Measurements from ENCODE around the gene DIS3L2. TPM values are rescaled to one million over a fixed set of nuclear protein-coding genes. Genes with fewer than 3 reads are reported as not detected.
A peak's percentile ranks its signal among the peaks of the same experiment; 100 is the strongest.

DIS3L2 gene
- total RNA-seq, 1 donor from 2014 or later = 34.7 TPM

DNA sequence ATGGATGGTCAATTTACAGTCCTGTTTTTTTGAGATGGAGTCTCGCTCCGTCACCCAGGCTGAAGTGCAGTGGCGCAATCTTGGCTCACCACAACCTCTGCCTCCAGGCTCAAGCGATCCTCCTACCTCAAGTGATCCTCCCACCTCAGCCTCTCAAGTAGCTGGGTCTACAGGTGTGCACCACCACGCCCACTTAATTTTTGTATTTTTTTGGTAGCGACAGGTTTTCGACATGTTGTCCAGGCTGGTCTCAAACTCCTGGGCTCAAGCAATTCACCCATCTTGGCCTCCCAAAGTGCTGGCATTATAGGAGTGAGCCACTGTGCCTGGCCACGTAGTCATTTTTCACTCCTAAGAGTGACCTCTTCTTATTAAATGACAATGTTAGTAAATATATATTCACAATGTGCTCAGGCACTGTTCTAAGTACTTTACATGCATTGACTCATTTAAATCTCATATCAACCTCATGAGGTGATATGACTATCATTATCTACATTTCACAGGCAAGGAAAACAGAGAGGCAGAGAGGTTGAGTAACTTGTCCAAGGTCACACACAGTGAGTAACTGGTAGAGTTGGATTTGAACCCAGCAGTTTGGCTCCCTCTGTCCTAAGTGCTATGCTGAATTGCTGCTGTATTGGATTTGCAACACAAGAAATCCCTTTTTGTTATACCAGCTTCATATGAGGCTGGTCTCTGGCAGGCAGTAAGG, 5.6 kb upstream of the DIS3L2 start:
- DNase-seq = no peak

DNA sequence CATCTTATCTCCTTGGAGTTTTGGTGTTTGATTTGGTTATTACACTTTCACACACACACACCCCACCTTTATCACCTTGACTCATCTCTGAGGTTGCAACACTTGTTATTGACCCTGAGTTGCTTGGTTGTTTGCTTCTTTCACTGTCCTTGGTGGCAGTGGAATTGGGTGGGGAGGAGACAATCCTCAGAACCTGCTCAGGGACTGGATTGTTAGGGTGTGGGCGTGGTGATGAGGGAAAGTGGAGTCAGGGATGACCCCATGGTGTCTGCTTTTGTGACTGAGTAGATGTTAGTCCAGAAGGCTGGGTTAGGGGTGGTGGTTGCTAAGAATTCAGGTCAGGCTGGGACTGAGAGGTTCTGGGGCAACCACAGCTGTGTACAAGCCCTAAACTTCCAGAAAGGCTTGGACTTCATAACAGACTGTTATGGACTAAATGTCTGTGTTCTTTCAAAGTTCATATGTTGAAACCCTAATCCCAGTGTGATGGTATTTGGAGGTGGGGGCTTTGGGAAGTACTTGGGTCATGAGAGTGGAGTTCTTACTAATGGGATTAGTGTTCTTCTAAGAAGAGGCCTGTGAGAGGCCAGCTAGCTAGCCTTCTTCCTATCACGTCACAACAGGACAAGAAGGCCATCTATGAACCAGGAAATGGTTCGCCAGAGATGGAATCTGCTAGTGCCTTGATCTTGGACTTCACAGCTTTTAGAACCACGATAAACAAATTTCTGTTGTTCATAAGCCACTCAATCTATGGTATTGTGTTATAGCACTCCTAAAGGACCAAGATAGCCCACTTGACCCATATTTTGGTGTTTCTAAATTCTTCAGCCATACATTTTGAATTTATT, 3.4 kb upstream of the DIS3L2 start:
- DNase-seq = no peak

DNA sequence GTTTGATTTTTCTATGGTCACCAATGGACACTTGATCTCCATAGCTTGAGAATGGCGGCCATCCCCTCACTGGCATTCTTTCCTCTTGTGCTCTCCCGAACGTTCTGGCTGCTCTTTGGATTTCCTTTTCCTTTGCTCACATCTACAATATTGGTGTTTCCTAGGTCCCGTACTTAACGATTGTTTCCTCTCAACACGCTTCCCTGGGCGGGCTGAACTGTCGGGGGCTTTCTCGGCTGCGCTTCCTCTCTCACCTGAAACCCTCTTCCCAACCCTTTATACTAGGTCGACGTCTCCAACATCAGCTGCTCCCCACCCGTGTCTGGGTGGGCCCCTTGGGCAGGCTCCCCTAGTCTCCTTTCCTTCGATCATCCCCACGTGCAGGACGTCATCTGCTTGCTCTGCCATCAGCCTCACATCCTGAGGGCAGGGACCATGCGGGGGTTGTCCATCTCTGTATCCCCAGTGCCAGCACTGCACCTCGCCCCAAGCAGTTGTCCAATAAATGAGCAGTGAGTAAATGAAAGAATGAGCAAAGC, 634 bp upstream of the DIS3L2 start:
- no peak for DNase-seq

DNA sequence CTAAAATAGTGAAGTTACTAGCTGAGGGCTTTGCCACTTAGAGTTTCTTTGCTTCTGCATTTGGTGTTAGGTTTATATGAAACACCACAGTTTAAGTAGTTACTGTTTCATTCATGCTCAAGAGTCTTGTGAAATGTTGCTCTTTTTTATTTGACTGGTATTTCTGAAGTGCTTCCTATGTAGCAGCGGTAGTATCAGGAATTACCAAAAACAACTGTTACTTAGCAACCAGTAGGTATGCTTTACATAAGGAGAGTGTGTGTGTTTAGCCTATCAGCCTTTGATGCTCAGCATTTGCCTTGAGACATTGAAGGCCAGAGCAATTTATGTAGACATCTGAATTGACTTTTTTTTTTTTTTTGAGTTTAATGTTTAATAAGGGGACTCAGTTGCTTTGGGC, 3.6 kb downstream of the DIS3L2 start:
- DNase-seq = no peak

DNA sequence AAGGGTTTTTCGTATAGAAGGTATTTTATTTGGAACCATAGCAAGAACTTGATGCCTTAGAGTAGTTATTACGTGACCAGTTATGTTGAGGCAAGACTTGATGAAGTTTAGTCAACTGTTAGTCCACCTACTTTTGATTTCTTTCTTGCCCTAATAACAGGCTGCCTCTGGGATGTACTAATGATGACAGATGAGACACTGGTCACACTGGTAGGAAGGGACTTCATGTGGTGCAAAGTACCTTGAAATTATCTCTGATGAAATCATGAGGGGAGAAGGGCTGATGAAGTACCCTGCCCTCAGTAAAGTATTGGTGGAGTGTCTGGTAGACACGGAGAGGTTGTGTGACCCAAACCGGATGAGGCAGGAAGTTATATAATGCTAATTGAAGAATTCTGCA, 5.4 kb downstream of the DIS3L2 start:
- no peak for DNase-seq

DNA sequence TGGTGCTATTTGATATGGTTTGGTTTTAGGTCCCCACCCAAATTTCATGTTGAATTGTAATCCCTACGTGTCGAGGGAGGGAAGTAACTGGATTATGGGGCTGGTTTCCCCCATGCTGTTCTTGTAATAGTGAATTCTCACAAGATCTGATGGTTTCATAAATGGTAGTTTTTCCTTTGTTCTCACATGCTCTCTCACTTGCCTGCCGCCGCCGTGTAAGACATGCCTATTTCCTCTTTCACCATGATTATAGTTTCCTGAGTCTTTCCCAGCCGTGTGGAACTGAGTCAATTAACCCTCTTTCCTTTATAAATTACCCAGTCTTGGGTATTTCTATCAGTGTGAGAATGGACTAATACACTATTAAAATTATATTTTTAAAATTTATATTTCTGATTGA, 7.3 kb downstream of the DIS3L2 start:
- DNase-seq = no peak

DNA sequence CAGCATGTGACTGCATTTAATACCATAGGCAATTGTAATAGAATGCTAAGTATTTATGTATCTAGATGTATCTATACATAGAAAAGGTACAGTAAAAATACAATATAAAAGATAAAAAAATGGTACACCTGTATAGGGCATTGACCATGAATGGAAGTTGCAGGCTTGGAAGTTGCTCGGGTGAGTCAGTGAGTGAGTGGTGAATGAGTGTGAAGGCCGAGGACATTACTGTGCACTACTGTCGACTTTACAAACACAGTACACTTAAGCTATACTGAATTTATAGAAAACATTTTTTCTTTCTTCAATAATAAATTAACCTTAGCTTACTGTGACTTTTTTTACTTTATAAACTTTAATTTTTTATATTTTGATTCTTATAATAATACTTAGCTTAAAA, 8.9 kb downstream of the DIS3L2 start:
- DNase-seq = no peak

DNA sequence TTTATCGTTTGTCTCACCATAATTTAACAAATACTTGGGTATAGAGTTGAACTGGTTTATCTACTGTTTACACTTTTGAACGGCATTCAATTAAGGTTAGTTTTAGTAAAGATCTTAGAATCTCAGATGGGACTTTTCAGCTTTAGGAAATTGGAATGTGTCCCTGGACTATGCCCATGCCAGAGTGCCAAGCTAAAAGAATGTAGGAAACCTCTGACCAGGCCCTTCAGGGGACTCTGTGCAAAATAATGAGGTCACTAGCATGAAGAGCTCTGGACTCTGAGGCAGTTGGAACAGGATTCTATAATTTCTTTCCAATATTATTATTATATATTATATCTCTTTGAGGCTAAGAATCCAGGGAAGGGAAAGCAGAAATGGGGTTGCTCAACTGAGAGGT, 13.5 kb downstream of the DIS3L2 start:
- DNase-seq = no peak

DNA sequence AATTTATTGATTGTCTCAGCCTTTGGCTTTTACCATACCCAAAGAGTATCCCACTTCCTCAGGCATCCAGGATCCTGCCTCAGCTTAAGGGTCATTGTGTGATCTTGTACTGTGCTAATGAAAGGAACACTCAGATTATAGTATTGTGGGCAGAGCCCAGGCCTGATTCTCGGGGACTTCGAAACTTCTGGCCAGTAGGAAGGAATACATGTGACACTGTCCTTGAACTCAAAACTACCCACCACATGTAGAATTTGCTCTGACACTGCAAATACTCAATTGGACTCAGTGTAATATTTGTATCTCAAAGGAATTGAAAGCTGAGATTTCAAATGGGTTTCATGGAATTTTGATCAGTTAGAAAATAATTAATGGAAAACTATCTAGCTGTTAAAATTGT, 15.9 kb downstream of the DIS3L2 start:
- no peak for DNase-seq

DNA sequence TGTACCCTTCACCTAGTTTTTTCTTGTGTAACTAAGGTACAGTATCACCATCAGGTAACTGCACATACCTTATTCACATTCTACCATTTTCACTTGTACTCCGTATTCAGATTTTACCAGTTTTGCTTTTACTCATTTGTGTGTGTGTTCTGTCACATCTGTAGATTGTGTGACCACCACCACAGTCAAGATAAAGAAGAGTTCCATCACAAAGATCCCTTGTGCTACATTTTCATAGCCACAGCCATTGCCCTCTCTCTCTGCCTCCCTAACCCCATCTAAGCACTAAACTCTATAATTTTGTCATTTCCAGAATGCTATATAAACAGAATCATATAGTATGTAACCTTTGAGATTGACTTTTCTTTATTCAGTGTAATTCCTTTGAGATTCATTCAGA, 23.5 kb downstream of the DIS3L2 start:
- DNase-seq = no peak

DNA sequence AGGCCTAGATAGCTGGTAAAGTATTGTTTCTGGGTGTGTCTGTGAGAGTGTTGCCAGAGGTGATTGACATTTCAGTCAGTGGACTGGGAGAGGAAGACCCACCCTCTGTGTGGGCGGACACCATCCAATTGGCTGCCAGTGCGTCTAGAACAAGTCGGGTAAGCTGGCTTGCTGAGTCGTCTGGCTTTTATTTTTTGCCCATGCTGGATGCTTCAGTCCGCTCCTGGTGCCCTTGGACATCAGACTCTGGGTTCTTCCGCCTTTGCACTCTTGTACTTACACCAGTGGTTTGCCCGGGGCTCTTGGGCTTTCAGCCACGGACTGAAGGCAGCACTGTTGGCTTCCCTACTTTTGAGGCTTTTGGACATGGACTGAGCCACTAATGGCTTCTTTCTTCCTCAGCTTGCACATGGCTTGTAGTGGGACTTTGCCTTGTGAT, 24.3 kb downstream of the DIS3L2 start:
- no peak for DNase-seq

DNA sequence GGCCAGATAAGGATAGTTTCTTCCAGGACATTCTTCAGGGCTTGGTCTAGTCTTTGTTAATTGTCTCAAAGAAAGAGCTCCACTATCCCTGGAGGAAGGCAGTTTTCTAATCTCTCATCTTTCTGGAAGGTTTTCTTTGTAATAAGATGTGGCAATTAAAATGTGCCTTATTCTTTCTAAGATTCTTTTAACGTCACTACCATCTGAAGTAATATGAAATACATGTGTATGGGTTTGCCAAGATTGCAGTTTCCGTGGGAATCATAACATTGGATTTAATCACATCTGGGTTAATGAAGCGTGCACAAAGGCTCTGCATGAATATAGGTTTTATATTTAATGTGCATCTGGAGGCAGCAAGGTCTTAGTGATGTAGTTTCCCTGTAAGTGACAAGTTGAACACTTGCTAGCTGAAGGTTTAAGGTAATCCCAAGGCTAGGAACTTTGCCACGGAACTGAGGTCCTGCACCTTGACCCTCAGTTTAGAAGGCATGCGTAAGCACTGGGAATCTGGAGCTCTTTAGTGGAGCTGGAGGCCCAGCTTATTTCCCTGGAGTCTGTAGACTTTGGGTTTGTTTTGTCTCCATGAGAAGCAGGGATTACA, 25.7 kb downstream of the DIS3L2 start:
- DNase-seq = peak; percentile 78

DNA sequence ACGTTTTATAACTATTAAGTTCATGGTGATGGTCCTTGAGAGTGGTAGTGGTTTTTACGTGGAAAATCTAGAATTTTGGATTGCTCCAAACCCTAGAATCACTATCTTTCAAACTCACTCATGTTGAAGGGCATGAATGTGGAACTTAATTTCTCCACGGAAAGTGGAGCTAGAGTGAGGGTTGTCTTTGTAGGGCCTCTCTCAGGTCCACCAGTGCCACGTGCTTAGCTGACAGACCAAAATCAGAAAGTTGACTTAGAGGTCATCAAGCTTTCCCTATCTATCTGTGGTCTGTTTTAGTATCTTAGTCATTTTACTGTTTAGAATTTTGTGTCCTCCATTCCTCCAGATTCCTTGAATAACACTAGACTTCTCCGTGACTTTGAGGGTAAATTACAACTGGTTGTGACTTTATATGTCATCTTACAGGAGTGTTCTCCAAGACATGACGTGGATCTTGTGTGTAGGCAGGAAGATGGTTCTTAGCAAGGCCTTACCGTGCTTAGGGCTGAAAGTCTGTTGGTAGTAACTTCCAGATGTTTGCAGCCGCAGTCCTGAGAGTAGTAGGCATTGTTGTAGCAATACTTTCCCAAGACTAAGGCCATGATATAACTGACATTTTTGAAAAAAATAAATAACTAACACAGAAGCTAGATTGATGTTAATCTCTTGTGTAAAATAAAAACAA, 26.8 kb downstream of the DIS3L2 start:
- DNase-seq = no peak

DNA sequence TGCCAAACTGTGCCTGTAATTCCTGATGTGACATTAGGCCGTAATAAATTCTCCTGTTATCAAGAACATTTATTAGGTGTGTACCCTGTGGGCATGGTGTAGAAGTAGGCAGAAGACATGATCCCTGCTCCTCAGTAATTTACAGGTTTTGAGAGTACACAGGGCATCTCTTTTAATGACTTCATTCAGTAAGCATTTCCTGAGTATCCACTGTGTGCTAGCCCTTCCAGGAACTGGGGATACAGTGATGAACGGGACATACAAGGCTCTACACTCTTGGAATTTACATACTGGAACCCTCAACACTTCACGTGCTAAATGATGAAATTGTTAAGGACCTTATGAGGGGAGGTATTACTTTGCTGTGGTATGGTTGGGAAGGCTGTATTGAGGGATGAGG, 30.2 kb downstream of the DIS3L2 start:
- DNase-seq = no peak

DNA sequence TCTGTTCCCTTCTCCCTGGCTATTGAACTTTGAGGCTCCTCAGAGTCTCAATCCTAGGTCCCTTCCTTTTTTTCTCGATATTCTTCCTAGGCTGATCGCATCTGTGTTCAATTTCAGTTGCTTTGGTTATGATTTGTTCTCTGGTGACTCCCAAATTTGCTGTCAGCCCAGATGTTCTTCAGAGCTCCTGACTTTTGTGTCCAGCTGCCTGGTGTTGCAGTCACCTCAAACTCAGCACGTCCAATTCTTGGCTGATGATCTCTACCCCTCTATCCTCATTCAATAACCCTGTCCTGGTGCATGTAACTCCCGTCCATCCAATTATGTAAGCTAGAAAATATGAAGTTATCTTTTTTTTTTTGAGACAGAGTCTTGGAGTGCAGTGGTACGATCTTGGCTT, 31.4 kb downstream of the DIS3L2 start:
- no peak for DNase-seq

DNA sequence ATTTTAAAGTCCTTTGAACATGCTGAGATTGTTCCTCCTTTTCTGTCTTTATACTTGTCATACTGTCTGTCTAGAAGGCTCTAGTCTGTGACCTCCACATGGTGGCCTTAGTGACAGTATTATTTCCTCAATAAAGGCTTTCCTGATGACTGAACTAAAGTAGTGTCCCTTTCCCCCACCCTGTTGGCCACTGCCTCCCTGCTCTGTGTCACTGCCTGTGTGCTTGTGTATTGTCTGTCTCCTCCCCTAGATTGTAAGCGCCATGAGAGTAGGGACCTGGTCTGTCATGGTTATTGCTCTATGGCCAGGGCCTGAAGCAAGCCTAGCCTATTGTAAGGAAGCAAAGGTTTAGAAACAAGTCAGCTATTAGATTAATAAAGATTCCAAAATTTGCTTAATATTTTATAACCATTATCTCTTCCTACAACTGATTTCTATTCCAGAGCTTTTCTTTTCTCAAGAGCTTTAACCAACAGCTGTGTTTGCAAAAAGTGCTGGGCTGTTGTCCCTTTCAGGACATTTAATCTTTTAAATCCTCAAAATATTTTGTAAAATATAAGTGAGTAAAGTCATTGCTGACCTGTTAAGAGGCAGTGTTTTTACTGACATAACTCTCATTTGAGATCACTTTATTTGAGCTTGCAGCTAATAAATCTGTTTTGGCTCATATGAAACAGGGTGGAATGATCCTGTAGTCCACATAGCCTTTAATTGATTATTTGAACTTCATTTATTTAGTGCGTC, 35.5 kb downstream of the DIS3L2 start:
- no peak for DNase-seq

DNA sequence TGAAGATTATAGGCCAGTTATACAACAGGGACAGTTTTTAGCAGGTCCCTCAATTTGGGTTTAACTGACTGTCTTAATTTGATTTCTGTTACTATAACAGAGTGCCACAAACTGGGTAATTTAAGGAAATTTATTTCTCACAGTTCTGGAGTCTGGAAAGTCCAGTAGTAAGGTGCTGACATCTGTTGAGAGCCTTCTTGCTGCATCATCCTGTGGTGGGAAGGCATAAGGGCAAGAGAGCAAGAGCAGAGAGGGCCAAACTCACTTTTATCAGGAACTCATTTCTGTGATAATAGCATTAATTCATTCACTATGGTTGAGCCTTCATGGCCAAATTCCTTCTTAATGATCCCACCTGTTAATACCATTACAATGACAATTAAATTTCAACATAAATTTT, 36.5 kb downstream of the DIS3L2 start:
- DNase-seq = no peak

DNA sequence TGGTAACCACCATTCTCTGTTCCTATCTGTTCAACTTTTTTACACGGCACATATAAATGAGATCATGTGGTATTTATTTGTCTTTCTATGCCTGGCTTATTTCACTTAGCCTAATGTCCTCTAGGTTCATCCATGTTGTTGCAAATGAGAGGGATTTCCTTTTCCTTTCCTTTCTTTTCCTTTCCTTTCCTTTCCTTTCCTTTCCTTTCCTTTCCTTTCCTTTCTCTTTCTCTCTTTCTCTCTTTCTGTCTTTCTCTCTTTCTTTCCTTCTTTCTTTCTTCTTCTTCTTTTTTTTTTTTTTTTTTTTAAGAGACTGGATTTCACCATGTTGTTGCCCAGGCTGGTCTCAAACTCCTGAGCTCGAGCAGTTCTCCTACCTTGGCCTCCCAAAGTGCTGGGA, 38.9 kb downstream of the DIS3L2 start:
- DNase-seq = no peak

DNA sequence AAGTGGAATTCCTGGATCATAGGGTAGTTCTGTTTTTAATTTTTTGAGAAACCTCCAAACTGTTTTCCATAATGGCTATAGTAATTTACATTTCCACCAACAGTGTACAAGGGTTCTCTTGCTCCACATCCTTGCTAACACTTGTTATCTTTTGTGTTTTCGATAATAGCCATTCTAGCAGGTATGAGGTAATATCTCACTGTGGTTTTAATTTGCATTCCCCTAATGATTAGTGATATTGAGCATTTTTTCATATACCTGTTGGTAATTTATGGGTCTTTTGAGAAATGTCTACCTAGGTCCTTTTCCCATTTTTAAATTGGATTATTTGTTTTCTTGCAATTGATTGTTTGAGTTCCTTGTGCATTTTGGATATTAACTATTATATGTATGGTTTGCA, 39.6 kb downstream of the DIS3L2 start:
- no peak for DNase-seq

DNA sequence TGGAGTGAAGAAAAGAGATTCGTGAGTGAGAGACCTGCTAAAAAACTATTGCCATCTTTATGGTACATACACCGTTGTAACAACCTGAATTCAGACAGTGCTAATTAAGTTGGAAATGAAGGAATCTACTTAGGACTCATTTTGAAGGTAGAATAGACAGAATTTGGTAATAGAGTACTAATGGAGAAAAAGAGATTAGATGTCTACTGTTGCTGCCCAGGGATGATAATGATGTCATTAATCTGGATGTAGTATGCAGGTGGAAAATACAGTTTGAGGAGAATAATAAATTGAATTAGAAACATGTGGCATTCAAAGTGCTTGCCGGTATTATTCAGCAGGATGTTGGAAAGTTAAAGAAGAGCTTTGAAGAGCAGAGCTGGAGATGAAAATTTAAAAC, 44.7 kb downstream of the DIS3L2 start:
- no peak for DNase-seq

DNA sequence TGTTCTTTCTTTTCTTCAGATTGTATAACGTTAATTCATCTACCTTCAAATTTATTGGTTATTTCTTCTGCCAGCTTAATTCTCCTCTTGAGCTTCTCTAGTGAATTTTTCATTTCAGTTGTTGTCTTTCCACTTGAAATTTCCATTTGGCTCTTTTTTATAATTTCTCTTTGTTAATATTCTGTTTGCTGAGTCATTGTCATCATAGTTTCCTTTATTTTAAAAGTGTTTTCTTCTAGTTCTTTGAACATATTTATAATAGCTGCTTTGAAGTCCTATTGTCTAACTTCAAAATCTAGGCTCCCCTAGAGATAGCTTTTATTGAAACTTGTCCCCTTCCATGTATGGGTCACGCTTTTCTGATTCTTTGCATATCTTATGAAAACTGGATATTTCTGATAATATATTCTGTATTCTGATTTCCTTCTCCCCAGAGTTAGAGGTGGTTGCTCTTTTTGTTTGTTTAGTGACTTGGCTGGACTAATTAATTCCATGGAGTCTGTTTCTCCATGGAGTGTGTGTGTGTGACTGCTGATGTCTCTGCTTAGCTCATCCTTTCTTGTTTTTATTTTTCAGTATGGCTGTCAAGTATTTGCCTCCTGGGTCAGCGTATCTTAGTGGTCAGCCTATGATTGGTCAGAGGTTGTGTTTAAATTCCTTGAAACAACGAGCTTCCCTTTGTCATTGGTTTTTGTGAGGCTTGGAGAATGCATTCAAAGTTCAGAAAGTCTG, 47.6 kb downstream of the DIS3L2 start:
- DNase-seq = no peak
